K562 (cell line): Measurements from ENCODE around the gene FGGY. TPM values are rescaled to one million over a fixed set of nuclear protein-coding genes. Genes with fewer than 3 reads are reported as not detected.

Experiments used
- ATAC-seq: fragments of 200-7000 bp; cut with Tn5 transposase; 3 replicates; pipeline ENCODE4 v1.9.1; 2020; ENCODE audit warnings: moderate library complexity
- BruUV-seq: library from RNA; stranded (reverse); fragments of 400-500 nt; replicated peaks from 2 replicates; lab custom pipeline; 2021; lab: Mats Ljungman, UMichigan
- CTCF ChIA-PET: fragments of 300-600 bp; formaldehyde crosslinking; extraction: SDS; loops from one replicate; lab custom pipeline; 2021; ENCODE audit warnings: low intra/inter-chr PET ratio; lab: Yijun Ruan, JAX
- POLR2A ChIA-PET: fragments of 300-600, 350-650 bp; sonication (Branson Sonifier 250); formaldehyde crosslinking; extraction: SDS; loops from one replicate; lab custom pipeline; 2021; ENCODE audit warnings: antibody characterized with exemption, inconsistent platforms; lab: Yijun Ruan, JAX
- DNase-seq, 4 experiments: peaks; one replicate each; pipeline versions ENCODE4 v3.0.0 to v3.0.0-alpha.2; 2011 to 2018; ENCODE audit warnings: low spot score in 3 of 4, mixed read lengths in 3 of 4; ENCODE audit errors: extremely low read depth in 1 of 4
- FAIRE-seq: peaks from 2 replicates; lab custom pipeline; 2011; peaks lifted over from hg19 to GRCh38; lab: Jason Lieb, UNC
- H2AFZ ChIP-seq: 2 replicates; pipeline ENCODE4 v1.6.0; 2011; ENCODE audit warnings: low read depth, low read length, control low read depth, inconsistent platforms
- H3K27ac ChIP-seq: fragments of 200-600 bp; 3 replicates; pipeline ENCODE4 v1.8.0; 2011; ENCODE audit warnings: low read depth, mild to moderate bottlenecking, control low read depth, inconsistent platforms, low read length, moderate library complexity, mixed read lengths; ENCODE audit errors: extremely low read depth
- H3K27me3 ChIP-seq, 2 experiments: fragments of 300-600 bp in 1 of 2; 2 replicates in 1 of 2; 3 replicates in 1 of 2; pipeline versions ENCODE4 v1.6.0 to v1.8.0; 2011; ENCODE audit warnings: inconsistent platforms in 2 of 2, low read length in 2 of 2, mild to moderate bottlenecking in 1 of 2, mixed read lengths in 1 of 2, moderate library complexity in 1 of 2; ENCODE audit not compliant: control insufficient read depth in 2 of 2, insufficient read depth in 2 of 2
- H3K36me3 ChIP-seq: fragments of 300-600 bp; 3 replicates; pipeline ENCODE4 v1.8.0; 2011; ENCODE audit warnings: mild to moderate bottlenecking, low read length, inconsistent platforms; ENCODE audit not compliant: control insufficient read depth, insufficient read depth
- H3K4me1 ChIP-seq, 2 experiments: fragments of 200-600 bp in 1 of 2; replicated peaks in 1 of 2; 2 replicates in 1 of 2; 3 replicates in 1 of 2; pipeline versions ENCODE4 v1.5.1 to v1.8.0; 2011; ENCODE audit warnings: inconsistent platforms in 2 of 2, low read length in 2 of 2, mild to moderate bottlenecking in 1 of 2, mixed read lengths in 1 of 2, moderate library complexity in 1 of 2; ENCODE audit not compliant: control insufficient read depth in 2 of 2, insufficient read depth in 2 of 2
- H3K4me2 ChIP-seq: 2 replicates; pipeline ENCODE4 v1.6.1; 2011; ENCODE audit warnings: low read length, control low read depth, inconsistent platforms, mixed read lengths; ENCODE audit not compliant: insufficient read depth
- H3K4me3 ChIP-seq: fragments of 200-600 bp; sonication (generic), shearing (Covaris generic); 2 replicates; pipeline ENCODE4 v1.5.1; 2016; ENCODE audit warnings: control low read depth, inconsistent platforms
- H3K79me2 ChIP-seq: fragments of 200-600 bp; 3 replicates; pipeline ENCODE4 v1.8.0; 2011; ENCODE audit warnings: low read length, inconsistent platforms; ENCODE audit not compliant: control insufficient read depth, insufficient read depth
- H3K9ac ChIP-seq, 2 experiments: 2 replicates each; pipeline versions ENCODE4 v1.6.0 to v1.6.1; 2011; ENCODE audit warnings: low read depth in 2 of 2, low read length in 2 of 2, control low read depth in 1 of 2, inconsistent platforms in 1 of 2, mild to moderate bottlenecking in 1 of 2, mixed read lengths in 1 of 2; ENCODE audit not compliant: insufficient read depth in 1 of 2
- H3K9me1 ChIP-seq: one replicate; pipeline ENCODE4 v1.6.0; 2011; ENCODE audit warnings: inconsistent platforms, mild to moderate bottlenecking, low read length, moderate library complexity; ENCODE audit not compliant: control insufficient read depth, insufficient read depth
- H3K9me3 ChIP-seq: replicated peaks from 2 replicates; pipeline ENCODE4 v1.5.1; 2011; ENCODE audit warnings: low read depth, low read length, inconsistent platforms; ENCODE audit not compliant: control insufficient read depth, insufficient read depth
- H4K20me1 ChIP-seq: replicated peaks from 2 replicates; pipeline ENCODE4 v1.6.1; 2011; ENCODE audit warnings: low read length, inconsistent platforms, mixed read lengths; ENCODE audit not compliant: control insufficient read depth, insufficient read depth
- FOXA3 ChIP-seq, 2 experiments: fragments of 450-650 bp in 1 of 2; sonication (generic) in 1 of 2; formaldehyde crosslinking; IDR thresholded peaks in 1 of 2; conservative IDR thresholded peaks in 1 of 2; 2 replicates each; pipeline versions ENCODE4 v1.4.0 to v1.8.0; 2020 to 2022; ENCODE audit warnings: mild to moderate bottlenecking in 2 of 2, missing genetic modification reagents in 1 of 2
- RAD21 ChIP-seq, 2 experiments: fragments of 250-450 bp in 1 of 2; fragments of 450-650 bp in 1 of 2; sonication (Bioruptor Pico) in 1 of 2; formaldehyde crosslinking in 1 of 2; IDR thresholded peaks in 1 of 2; conservative IDR thresholded peaks in 1 of 2; 2 replicates each; pipeline versions ENCODE4 v1.4.0 to v1.8.0; 2020 to 2022; ENCODE audit warnings: mild to moderate bottlenecking in 2 of 2, moderate library complexity in 1 of 2
- SMAD4 ChIP-seq: fragments of 250-450 bp; sonication (Bioruptor Pico); conservative IDR thresholded peaks from 2 replicates; pipeline ENCODE4 v1.8.0; 2021; ENCODE audit warnings: inconsistent platforms, mild to moderate bottlenecking, moderate library complexity
- TCF3 ChIP-seq: sonication (generic); formaldehyde crosslinking; IDR thresholded peaks from 2 replicates; pipeline ENCODE4 v1.4.0; 2020; ENCODE audit warnings: mild to moderate bottlenecking, missing genetic modification reagents
- ZNF311 ChIP-seq: fragments of 250-450 bp; sonication (Bioruptor Pico); IDR thresholded peaks from 2 replicates; pipeline ENCODE4 v1.4.0; 2020; ENCODE audit warnings: mild to moderate bottlenecking, moderate library complexity
- WGBS: fragments of 100-300 bp; shearing (Covaris generic); methylation state at CpG from one replicate; pipeline ENCODE4 v1.1.6; 2016; ENCODE audit warnings: low coverage, mixed read lengths; ENCODE audit not compliant: insufficient coverage; ENCODE audit errors: missing lambda C conversion rate; 5-methylcytosine and 5-hydroxymethylcytosine counted together
- in situ Hi-C: fragments of 300-500 bp; cut with MboI; formaldehyde crosslinking; loops from 4 replicates; pipeline ENCODE4 v1.15.0; 2018; ENCODE audit warnings: inconsistent platforms, mixed read lengths
- intact Hi-C: fragments of 100-400 bp; cut with micrococcal nuclease; formaldehyde crosslinking; loops from 2 replicates; pipeline ENCODE4 v1.14.2; 2022
- polyA plus RNA-seq, 8 experiments: library from polyadenylated mRNA; depleted of rRNA in 4 of 8; stranded (reverse) in 5 of 8; unstranded in 3 of 8; fragments of >200 nt; fragmentation: Nextera tagmentation in 2 of 8; fragmentation: Illumina TruSeq in 1 of 8; extraction: Ambion mirVana in 2 of 8; extraction: Trizol in 1 of 8; gene quantifications; 2 replicates each; pipeline versions ENCODE4 v1.2.1 to v1.2.3, GENCODE V29; 2011 to 2014; ENCODE audit warnings: inconsistent platforms in 1 of 8, missing spikeins in 1 of 8
- total RNA-seq, 7 experiments: library from RNA; depleted of rRNA in 6 of 7; stranded (reverse); fragments of >200 nt in 6 of 7; fragmentation: Illumina TruSeq in 2 of 7; extraction: Trizol in 2 of 7; gene quantifications; 2 replicates each; pipeline versions ENCODE4 v1.2.1 to v1.2.3, GENCODE V29; 2011 to 2021; ENCODE audit warnings: low replicate concordance in 1 of 7
- TF ChIP-seq, protein P1 (sequence below): fragments of 450-650 bp; IDR thresholded peaks from 2 replicates; pipeline ENCODE4 v1.6.1; 2016; ENCODE audit warnings: antibody characterized with exemption

FGGY gene
- total and polyA plus RNA-seq, 9 of the 15 experiments (the other 6 are each of a cell fraction or from before 2014, with no cell fraction given), result 9.7 to 19.2 (median 12.6) TPM

DNA sequence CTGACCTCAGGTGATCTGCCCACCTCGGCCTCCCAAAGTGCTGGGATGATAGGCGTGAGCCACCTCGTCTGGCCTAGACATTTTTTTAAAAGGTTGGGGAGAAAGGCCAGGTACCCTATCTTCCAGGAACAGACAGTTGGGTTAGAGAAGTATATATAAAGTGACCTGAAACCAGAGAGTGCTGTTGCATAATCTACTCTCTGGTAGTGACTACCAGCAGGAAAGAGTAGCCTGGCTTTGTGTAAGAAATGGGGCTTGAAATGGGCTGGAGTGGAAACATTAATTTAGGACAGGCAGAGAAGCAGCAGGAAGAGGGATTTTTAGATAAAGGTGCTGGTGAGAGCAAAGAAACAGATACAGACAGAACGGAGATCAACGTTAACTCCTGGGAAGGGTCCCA lies 392.1 kb downstream of the FGGY start:
- Histone ChIP-seq H3K4me2 (no peak overlapping the region), H3K4me1 (no peaks in the 10 kb centered on the region)
- POLR2A ChIA-PET, result interaction anchor here (1.5 kb wide), 1 partner anchor 14 kb away, joined by 5 read pairs; no protein-coding TSS in a partner anchor
- in situ Hi-C loops, result no loop called here
- TF ChIP-seq, protein P1, sequence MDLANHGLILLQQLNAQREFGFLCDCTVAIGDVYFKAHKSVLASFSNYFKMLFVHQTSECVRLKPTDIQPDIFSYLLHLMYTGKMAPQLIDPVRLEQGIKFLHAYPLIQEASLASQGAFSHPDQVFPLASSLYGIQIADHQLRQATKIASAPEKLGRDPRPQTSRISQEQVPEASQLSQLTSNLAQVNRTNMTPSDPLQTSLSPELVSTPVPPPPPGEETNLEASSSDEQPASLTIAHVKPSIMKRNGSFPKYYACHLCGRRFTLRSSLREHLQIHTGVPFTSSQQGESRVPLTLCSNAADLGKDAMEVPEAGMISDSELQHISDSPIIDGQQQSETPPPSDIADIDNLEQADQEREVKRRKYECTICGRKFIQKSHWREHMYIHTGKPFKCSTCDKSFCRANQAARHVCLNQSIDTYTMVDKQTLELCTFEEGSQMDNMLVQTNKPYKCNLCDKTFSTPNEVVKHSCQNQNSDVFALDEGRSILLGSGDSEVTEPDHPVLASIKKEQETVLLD, result no peak
- TF ChIP-seq RAD21 (CRISPR knock-in tag; conservative IDR thresholded peaks at IDR 0.05 in 1 of 2, IDR thresholded peaks at IDR 0.05 in 1 of 2), result no peak
- TF ChIP-seq FOXA3 (CRISPR knock-in tag; conservative IDR thresholded peaks at IDR 0.05 in 1 of 2, IDR thresholded peaks at IDR 0.05 in 1 of 2), result no peak
- TF ChIP-seq ZNF311 (CRISPR knock-in tag), result no peak
- no peak for TF ChIP-seq TCF3 (CRISPR knock-in tag)
- no peak for TF ChIP-seq SMAD4 (CRISPR knock-in tag)
- TF ChIP-seq, all 486 proteins: peak for 0
- no peak overlapping the region for H3K4me3 ChIP-seq
- H3K27me3 ChIP-seq, result peaks cover 0 to 5% of the 10 kb centered on the region in 2 experiments; a peak in 2 of 5 replicates
- CTCF ChIA-PET, result no interaction called here
- H2AFZ ChIP-seq, result no peak overlapping the region
- no peaks in the 10 kb centered on the region for H4K20me1 ChIP-seq
- 6% methylated on average over 5 of the region's 5 CpGs for WGBS
- BruUV-seq, result no TSS peak
- H3K9ac ChIP-seq, result no peak overlapping the region
- ATAC-seq (no peak), FAIRE-seq (no peak), DNase-seq (no peak)
- no peak overlapping the region for H3K27ac ChIP-seq
- no peaks in the 10 kb centered on the region for H3K9me1 ChIP-seq
- H3K79me2 ChIP-seq, result no peaks in the 10 kb centered on the region
- no peaks in the 10 kb centered on the region for H3K36me3 ChIP-seq
- intact Hi-C loops, result no loop called here
- no peaks in the 10 kb centered on the region for H3K9me3 ChIP-seq
